ENCODE results near the gene ZNF785.

GRCh38 chr16:30600929-30601328 lies 15.4 kb upstream of the ZNF785 start:
- TF ChIP-seq CTCF (conservative IDR thresholded peaks at IDR 0.05; ENCODE audit: low read depth in 2 of 2) (no peak), EZH2 (IDR thresholded peaks at IDR 0.05; ENCODE audit: low read depth, unreplicated experiment) (no peak), POLR2AphosphoS5 (IDR thresholded peaks at IDR 0.05; ENCODE audit: low read depth) (no peak), REST (IDR thresholded peaks at IDR 0.05; ENCODE audit: unreplicated experiment) (no peak), CREB1 (CRISPR knock-in tag; IDR thresholded peaks at IDR 0.05; ENCODE audit: low read depth) (no peak), STAT1 (IDR thresholded peaks at IDR 0.05; ENCODE audit: unreplicated experiment) (no peak), EZH2phosphoT487 (IDR thresholded peaks at IDR 0.05; ENCODE audit: unreplicated experiment) (no peak), ZNF114 (CRISPR knock-in tag; IDR thresholded peaks at IDR 0.05) (no peak), ETS1 (IDR thresholded peaks at IDR 0.05) (no peak)
